ENCODE measurements around the gene BLID. TPM values are rescaled to one million over a fixed set of nuclear protein-coding genes. Genes with fewer than 3 reads are reported as not detected.

BLID gene
- total RNA-seq, 1 donor from 2014 or later, result 1.9 TPM

GRCh38 chr11:122116591-122116990, 576 bp upstream of the BLID start:
- no peak for DNase-seq (ENCODE audit: low read depth)
- TF ChIP-seq, protein P1, sequence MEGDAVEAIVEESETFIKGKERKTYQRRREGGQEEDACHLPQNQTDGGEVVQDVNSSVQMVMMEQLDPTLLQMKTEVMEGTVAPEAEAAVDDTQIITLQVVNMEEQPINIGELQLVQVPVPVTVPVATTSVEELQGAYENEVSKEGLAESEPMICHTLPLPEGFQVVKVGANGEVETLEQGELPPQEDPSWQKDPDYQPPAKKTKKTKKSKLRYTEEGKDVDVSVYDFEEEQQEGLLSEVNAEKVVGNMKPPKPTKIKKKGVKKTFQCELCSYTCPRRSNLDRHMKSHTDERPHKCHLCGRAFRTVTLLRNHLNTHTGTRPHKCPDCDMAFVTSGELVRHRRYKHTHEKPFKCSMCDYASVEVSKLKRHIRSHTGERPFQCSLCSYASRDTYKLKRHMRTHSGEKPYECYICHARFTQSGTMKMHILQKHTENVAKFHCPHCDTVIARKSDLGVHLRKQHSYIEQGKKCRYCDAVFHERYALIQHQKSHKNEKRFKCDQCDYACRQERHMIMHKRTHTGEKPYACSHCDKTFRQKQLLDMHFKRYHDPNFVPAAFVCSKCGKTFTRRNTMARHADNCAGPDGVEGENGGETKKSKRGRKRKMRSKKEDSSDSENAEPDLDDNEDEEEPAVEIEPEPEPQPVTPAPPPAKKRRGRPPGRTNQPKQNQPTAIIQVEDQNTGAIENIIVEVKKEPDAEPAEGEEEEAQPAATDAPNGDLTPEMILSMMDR (conservative IDR thresholded peaks at IDR 0.05; ENCODE audit: low read depth, low read length), result no peak

DNA sequence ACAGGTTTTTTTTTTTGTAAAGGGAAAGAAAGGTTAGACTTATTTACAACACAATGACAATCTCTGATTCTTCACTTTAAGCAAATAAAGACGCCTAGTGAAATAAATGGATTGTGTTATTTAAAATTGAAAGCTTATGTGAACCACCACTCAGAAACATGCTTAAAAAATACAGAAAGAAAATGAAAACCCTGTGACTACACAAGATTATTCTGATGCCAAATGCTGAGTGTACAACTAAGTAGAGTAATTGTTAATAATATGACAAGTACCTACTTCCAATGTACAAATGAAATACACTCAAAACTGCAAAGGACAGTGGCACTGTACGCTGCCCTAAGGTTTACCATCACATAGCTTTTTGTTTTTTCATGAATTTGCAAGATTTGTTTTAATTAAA, 1.0 kb downstream of the BLID start:
- DNase-seq (ENCODE audit: low read depth), result no peak
- TF ChIP-seq, protein P1 (conservative IDR thresholded peaks at IDR 0.05; ENCODE audit: low read depth, low read length), result no peak
- no peak overlapping the region for H3K4me3 ChIP-seq (ENCODE audit: low read depth, low read length)

More at GRCh38 chr11:122116591-122116990, 576 bp upstream of the BLID start:
- no peak overlapping the region for H3K4me3 ChIP-seq (ENCODE audit: low read depth, low read length)

DNA sequence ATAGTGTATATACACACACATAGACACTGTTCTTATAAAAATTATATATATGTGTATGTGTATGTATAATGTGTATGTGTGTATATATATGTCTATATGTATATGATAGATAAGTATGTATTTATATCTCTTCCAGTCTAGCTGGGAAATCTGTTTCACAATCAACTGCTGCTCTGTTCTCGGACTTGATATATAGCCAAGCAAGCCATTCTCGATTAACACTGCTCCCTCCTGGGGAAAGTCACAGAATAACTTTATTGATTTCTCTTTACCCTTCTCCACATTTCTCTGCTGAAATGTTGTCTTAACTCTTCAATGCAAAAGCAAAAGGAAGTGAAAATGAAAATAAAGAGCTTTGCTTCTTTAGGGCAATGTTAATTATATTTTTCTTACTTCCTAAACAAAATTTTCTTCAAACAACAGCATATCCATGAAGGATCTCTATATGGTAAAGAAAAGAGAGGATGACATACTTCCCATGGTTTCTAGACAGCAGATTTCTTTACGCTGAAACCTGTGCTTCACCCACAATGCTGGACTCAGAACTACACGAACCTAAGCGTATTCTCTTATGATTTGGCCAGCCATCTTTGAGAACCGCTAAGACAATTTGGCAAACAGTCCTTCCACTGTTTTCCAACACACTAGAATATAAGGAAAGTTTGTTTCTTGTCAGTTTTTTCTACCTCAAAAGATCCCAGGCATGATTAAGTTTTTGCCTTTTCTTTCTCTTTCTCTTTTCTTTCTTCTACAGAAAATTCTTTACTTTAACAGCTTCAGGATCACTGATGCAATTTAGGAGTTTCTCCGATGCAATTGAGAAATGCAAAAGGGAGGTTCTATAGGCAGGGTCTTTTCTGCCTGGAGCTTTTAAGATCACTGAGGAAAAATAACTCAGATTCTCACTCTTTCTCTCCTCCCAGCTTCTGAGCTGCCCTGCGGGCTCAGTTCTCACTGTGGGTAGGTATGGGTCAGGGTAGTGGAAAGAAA, 1.9 kb downstream of the BLID start:
- TF ChIP-seq, protein P1 (conservative IDR thresholded peaks at IDR 0.05; ENCODE audit: low read depth, low read length), result no peak
- DNase-seq (ENCODE audit: low read depth), result no peak
- no peak overlapping the region for H3K4me3 ChIP-seq (ENCODE audit: low read depth, low read length)

- DNase-seq (ENCODE audit: low read depth), result no peak
- TF ChIP-seq, protein P1 (conservative IDR thresholded peaks at IDR 0.05; ENCODE audit: low read depth, low read length), result no peak
- no peak overlapping the region for H3K4me3 ChIP-seq (ENCODE audit: low read depth, low read length)
Measured at GRCh38 chr11:122112470-122113365, 3.3 kb downstream of the BLID start.

GRCh38 chr11:122109932-122110331, 6.1 kb downstream of the BLID start:
- no peak for DNase-seq (ENCODE audit: low read depth)
- TF ChIP-seq, protein P1 (conservative IDR thresholded peaks at IDR 0.05; ENCODE audit: low read depth, low read length), result no peak

DNA sequence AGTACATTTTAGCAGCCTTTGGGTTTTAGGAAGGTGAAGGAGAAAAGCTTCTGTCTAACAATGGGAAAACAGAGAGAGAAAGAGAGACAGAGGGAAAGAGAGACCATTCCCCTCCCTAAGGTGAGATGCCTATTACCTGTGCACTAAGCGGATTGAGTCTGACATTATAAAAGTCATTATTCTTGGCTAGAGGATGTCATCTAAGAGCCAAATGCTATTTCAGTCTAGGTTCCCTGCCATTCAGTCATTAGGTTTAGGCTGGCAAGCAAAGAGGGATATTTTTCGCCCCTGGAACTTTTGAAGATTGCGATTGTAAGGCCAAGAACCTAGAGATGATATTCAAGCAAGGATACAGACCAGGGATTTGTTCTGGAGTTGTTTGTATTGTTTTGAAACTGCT, 7.2 kb downstream of the BLID start:
- no peak overlapping the region for H3K4me3 ChIP-seq (ENCODE audit: low read depth, low read length)
- no peak for DNase-seq (ENCODE audit: low read depth)
- TF ChIP-seq, protein P1 (conservative IDR thresholded peaks at IDR 0.05; ENCODE audit: low read depth, low read length), result no peak

More at GRCh38 chr11:122109932-122110331, 6.1 kb downstream of the BLID start:
- H3K4me3 ChIP-seq (ENCODE audit: low read depth, low read length), result no peak overlapping the region
